Measurements from ENCODE around the gene VDAC2.

The VDAC2 gene

DNA sequence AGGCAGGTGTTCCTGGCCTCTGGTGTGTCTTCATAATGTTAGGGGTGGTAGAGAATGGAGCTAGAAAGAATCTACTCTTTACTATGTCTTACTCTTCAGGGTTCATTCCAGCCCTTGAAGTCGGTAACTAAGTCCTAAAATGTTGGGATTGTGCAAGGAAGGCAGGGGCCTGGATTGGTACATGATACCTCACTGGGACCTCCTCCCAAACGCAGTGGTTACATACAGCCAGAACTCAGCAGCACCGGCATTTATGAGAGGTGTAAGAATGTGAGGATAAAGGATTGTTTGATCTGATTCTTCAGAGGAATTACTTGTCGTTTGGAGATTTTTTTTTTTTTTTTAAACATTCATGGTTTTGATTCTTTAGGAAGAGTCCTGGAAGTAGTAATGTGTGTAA is 18.2 kb downstream of the VDAC2 start:
- no peak for DNase-seq (ENCODE audit: extremely low read depth, low read depth)
- no peak for TF ChIP-seq CTCF (IDR thresholded peaks at IDR 0.05; ENCODE audit: low read depth, low read length, missing control alignments)

GRCh38 chr10:75229971-75230370 is 19.4 kb downstream of the VDAC2 start:
- DNase-seq (ENCODE audit: extremely low read depth, low read depth), result no peak
- no peak overlapping the region for H3K4me3 ChIP-seq (replicated peaks; ENCODE audit: low read depth, low read length)
- TF ChIP-seq CTCF (IDR thresholded peaks at IDR 0.05; ENCODE audit: low read depth, low read length, missing control alignments), result no peak

More for the DNA sequence above, 18.2 kb downstream of the VDAC2 start:
- no peak overlapping the region; the same call in 1 of the 2 replicates for H3K4me3 ChIP-seq (replicated peaks; ENCODE audit: low read depth, low read length)

DNA sequence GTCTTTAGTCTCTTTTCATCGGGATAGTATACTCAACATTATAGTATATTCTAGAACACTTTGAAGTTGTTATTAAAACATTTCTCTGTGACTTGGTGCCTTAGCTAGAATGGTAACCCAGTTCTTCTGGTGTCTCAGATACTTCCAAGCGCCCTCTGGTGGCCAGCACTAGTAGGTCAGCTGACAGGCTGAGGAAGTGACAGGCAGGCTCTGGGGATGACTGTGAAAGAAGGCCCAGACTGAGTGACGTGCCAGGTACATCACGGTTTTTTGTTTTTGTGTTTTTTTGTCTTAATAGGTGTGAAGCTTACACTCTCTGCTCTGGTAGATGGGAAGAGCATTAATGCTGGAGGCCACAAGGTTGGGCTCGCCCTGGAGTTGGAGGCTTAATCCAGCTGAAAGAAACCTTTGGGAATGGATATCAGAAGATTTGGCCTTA is 20.0 kb downstream of the VDAC2 start:
- DNase-seq (ENCODE audit: extremely low read depth, low read depth), result peak; percentile 74
- TF ChIP-seq CTCF (IDR thresholded peaks at IDR 0.05; ENCODE audit: low read depth, low read length, missing control alignments), result peak; percentile 96

GRCh38 chr10:75231672-75232581 is 21.3 kb downstream of the VDAC2 start:
- DNase-seq (ENCODE audit: extremely low read depth, low read depth), result no peak
- H3K4me3 ChIP-seq (replicated peaks; ENCODE audit: low read depth, low read length), result no peak overlapping the region
- no peak for TF ChIP-seq CTCF (IDR thresholded peaks at IDR 0.05; ENCODE audit: low read depth, low read length, missing control alignments)

More for the DNA sequence above, 20.0 kb downstream of the VDAC2 start:
- H3K4me3 ChIP-seq (replicated peaks; ENCODE audit: low read depth, low read length), result no peak overlapping the region

DNA sequence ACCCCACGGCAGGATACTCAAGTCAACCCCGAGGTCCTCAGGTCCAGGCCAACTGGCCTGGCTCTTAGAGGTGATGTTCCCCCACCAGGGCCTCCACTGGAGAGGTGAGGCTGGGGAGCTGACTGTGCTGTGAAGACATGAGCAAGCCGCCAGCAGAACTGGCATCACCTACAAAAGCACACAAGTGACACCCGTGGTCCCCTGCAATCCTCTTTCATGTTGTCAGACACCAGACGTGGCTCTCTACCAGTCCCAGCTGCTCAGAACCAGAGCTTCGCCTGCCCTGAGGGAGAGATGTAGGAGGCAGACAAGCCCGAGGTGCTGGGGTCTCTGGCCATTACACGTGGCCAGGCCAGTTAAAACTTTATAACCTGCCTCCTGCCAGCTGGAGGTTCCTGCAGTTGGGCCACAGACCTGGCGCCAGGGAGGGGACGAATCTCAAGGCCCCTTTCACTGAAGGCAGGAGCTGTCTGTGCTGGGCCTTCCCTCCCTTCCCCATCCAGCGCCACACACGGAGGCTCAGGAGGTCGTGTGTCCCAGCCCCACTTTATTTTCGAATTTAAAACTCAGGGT is 22.9 kb downstream of the VDAC2 start:
- H3K4me3 ChIP-seq (replicated peaks; ENCODE audit: low read depth, low read length), result peak overlapping the region; percentile 69
- no peak for DNase-seq (ENCODE audit: extremely low read depth, low read depth)
- no peak for TF ChIP-seq CTCF (IDR thresholded peaks at IDR 0.05; ENCODE audit: low read depth, low read length, missing control alignments)

DNA sequence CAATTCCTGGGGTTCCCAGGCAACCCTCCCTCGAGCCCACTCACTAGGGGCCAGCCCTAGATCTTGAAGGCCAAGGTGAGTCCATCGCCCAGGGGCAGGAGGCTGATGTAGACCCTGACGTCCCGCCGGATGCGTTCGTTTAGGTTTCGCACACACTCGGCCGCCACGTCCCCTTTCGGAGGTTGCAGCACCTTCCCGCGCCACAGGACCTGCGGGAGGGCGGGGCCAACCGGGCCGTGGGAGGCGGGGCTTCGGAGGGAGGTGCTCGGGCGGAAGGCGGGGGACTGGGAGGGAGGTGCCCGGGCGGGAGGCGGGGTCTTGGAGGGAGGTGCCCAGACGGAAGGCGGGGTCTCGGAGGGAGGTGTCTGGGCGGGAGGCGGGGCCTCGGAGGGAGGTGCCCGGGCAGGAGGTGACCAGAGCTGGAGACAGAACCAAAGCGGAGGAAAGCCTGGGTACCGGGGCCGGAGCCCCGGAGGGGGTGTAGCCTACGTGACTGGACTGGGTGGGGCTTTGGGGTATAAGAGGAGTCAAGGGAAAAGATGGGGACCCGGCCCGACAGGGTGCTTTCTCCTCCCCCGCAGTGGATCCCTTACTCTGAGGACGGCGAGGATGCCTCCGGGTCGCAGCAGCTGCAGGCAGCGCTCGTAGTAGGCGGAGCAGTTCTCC is 23.6 kb downstream of the VDAC2 start:
- H3K4me3 ChIP-seq (replicated peaks; ENCODE audit: low read depth, low read length), result peak overlapping the region; percentile 69
- TF ChIP-seq CTCF (IDR thresholded peaks at IDR 0.05; ENCODE audit: low read depth, low read length, missing control alignments), result no peak
- peak; percentile 63 for DNase-seq (ENCODE audit: extremely low read depth, low read depth)

All from HFF-Myc (cell line).